A549 (cell line): Measurements from ENCODE around the gene NSL1.

Source experiments
- BHLHE40 ChIP-seq: IDR thresholded peaks from 2 replicates; pipeline ENCODE4 v1.6.1; 2012; ENCODE audit warnings: low read depth, low read length, inconsistent platforms
- JUNB ChIP-seq: fragments of >200 bp; sonication (Bioruptor Twin); formaldehyde crosslinking; IDR thresholded peaks from 2 replicates; pipeline ENCODE4 v1.6.1; 2016
- MAFK ChIP-seq: fragments of 450-650 bp; IDR thresholded peaks from 2 replicates; pipeline ENCODE4 v1.6.1; 2014; ENCODE audit not compliant: partially characterized antibody
- MYC ChIP-seq: IDR thresholded peaks from 2 replicates; pipeline ENCODE4 v1.6.1; 2012; ENCODE audit warnings: mild to moderate bottlenecking, inconsistent platforms, low read length, improper control_type of control experiment, borderline replicate concordance
- NPAS2 ChIP-seq: fragments of 250-450 bp; sonication (Bioruptor Pico); IDR thresholded peaks from 2 replicates; pipeline ENCODE4 v1.8.0; 2022; ENCODE audit warnings: mild to moderate bottlenecking, moderate library complexity, borderline replicate concordance
- POLR2A ChIP-seq: IDR thresholded peaks from 2 replicates; pipeline ENCODE4 v1.6.1; 2012; ENCODE audit warnings: mild to moderate bottlenecking, low read length
- RFX5 ChIP-seq: fragments of 450-650 bp; IDR thresholded peaks from 2 replicates; pipeline ENCODE4 v1.7.1; 2014; ENCODE audit warnings: antibody characterized with exemption, mild to moderate bottlenecking, moderate library complexity
- SMC3 ChIP-seq: fragments of >200 bp; sonication (Bioruptor Twin); formaldehyde crosslinking; IDR thresholded peaks from 3 replicates; pipeline ENCODE4 v1.6.1; 2018; ENCODE audit warnings: inconsistent platforms
- ZFP36 ChIP-seq: fragments of 450-650 bp; IDR thresholded peaks from 2 replicates; pipeline ENCODE4 v1.6.1; 2014; ENCODE audit warnings: borderline replicate concordance; ENCODE audit not compliant: partially characterized antibody
- TF ChIP-seq, protein P1 (sequence below): fragments of >200 bp; sonication (Bioruptor Twin); formaldehyde crosslinking; IDR thresholded peaks from 3 replicates; pipeline ENCODE4 v1.5.1; 2016
- TF ChIP-seq, protein P2 (sequence below): IDR thresholded peaks from 2 replicates; pipeline ENCODE4 v1.6.1; 2012; ENCODE audit warnings: low read depth, borderline replicate concordance
- TF ChIP-seq, protein P3 (sequence below): IDR thresholded peaks from 2 replicates; pipeline ENCODE4 v1.6.1; 2012
- TF ChIP-seq, protein P4 (sequence below): fragments of 150-350 bp; IDR thresholded peaks from 2 replicates; pipeline ENCODE4 v1.6.1; 2014; ENCODE audit warnings: low read depth, mild to moderate bottlenecking, low read length

DNA sequence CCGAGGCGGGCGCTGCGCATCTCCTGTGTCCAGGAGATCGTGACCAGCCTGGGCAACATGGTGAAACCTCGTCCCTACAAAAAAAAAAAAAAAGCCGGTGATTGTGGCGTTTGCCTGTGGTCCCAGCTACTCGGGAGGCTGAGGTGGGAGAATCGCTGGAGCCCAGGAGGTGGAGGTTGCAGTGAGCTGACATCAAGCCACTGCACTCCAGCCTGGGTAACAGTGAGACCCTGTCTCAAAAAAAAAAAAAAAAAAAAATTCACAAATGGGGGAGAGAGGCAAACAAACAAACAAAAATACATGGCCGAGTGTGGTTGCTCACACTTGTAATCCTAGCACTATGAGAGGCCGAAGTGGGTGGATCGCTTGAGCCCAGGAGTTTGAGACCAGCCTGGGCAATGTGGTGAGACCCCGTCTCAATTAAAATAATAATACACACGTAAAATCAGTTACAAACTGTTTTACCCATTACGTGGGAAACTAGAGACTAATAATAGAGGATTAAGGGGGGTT is 875 bp upstream of the NSL1 start:
- no peak for TF ChIP-seq NPAS2
- TF ChIP-seq, protein P1, sequence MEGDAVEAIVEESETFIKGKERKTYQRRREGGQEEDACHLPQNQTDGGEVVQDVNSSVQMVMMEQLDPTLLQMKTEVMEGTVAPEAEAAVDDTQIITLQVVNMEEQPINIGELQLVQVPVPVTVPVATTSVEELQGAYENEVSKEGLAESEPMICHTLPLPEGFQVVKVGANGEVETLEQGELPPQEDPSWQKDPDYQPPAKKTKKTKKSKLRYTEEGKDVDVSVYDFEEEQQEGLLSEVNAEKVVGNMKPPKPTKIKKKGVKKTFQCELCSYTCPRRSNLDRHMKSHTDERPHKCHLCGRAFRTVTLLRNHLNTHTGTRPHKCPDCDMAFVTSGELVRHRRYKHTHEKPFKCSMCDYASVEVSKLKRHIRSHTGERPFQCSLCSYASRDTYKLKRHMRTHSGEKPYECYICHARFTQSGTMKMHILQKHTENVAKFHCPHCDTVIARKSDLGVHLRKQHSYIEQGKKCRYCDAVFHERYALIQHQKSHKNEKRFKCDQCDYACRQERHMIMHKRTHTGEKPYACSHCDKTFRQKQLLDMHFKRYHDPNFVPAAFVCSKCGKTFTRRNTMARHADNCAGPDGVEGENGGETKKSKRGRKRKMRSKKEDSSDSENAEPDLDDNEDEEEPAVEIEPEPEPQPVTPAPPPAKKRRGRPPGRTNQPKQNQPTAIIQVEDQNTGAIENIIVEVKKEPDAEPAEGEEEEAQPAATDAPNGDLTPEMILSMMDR, result no peak
- no peak for TF ChIP-seq JUNB
- TF ChIP-seq, protein P2, sequence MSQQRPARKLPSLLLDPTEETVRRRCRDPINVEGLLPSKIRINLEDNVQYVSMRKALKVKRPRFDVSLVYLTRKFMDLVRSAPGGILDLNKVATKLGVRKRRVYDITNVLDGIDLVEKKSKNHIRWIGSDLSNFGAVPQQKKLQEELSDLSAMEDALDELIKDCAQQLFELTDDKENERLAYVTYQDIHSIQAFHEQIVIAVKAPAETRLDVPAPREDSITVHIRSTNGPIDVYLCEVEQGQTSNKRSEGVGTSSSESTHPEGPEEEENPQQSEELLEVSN, result no peak
- TF ChIP-seq MYC, result no peak
- TF ChIP-seq BHLHE40, result no peak
- no peak for TF ChIP-seq MAFK
- no peak for TF ChIP-seq SMC3
- TF ChIP-seq, protein P3, sequence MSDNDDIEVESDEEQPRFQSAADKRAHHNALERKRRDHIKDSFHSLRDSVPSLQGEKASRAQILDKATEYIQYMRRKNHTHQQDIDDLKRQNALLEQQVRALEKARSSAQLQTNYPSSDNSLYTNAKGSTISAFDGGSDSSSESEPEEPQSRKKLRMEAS, result no peak
- TF ChIP-seq ZFP36, result no peak
- TF ChIP-seq, protein P4, sequence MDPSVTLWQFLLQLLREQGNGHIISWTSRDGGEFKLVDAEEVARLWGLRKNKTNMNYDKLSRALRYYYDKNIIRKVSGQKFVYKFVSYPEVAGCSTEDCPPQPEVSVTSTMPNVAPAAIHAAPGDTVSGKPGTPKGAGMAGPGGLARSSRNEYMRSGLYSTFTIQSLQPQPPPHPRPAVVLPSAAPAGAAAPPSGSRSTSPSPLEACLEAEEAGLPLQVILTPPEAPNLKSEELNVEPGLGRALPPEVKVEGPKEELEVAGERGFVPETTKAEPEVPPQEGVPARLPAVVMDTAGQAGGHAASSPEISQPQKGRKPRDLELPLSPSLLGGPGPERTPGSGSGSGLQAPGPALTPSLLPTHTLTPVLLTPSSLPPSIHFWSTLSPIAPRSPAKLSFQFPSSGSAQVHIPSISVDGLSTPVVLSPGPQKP, result no peak
- TF ChIP-seq POLR2A, result no peak
- TF ChIP-seq RFX5, result no peak
